Liver (tissue), 9 donors: ENCODE data around the gene IFIT3. TPM values are rescaled to one million over a fixed set of nuclear protein-coding genes. Genes with fewer than 3 reads are reported as not detected.
"Not testable (repeated sequence)": the region's sequence is repeated elsewhere in the genome, so short reads cannot be mapped to it uniquely, and the experiment has no call there.

Source experiments
- DNase-seq: peaks from one replicate; pipeline ENCODE4 v3.0.0-alpha.2; 2017; ENCODE audit warnings: low spot score
- H3K27ac ChIP-seq, 2 donors: one replicate each; pipeline ENCODE4 v1.7.0; 2013; ENCODE audit warnings: inconsistent platforms in 2 of 2, low read length in 2 of 2, control low read depth in 1 of 2, low read depth in 1 of 2, mild to moderate bottlenecking in 1 of 2
- H3K27me3 ChIP-seq, 4 donors: one replicate each; pipeline versions ENCODE4 v1.6.1 to v1.7.0; 2013; ENCODE audit warnings: low read length in 3 of 4, inconsistent platforms in 1 of 4, mild to moderate bottlenecking in 1 of 4, moderate library complexity in 1 of 4; ENCODE audit not compliant: control insufficient read depth in 4 of 4, insufficient read depth in 4 of 4
- H3K36me3 ChIP-seq, 4 donors: one replicate each; pipeline versions ENCODE4 v1.6.1 to v1.7.0; 2013; ENCODE audit warnings: low read length in 3 of 4, mild to moderate bottlenecking in 3 of 4, low read depth in 1 of 4, moderate library complexity in 1 of 4; ENCODE audit not compliant: control insufficient read depth in 4 of 4, insufficient read depth in 3 of 4
- H3K4me1 ChIP-seq, 4 donors: one replicate each; pipeline versions ENCODE4 v1.6.1 to v1.7.0; 2013; ENCODE audit warnings: low read length in 3 of 4, mild to moderate bottlenecking in 3 of 4, moderate library complexity in 1 of 4; ENCODE audit not compliant: control insufficient read depth in 4 of 4, insufficient read depth in 4 of 4
- H3K4me3 ChIP-seq, 3 donors: one replicate each; pipeline versions ENCODE4 v1.6.1 to v1.7.0; 2013; ENCODE audit warnings: low read length in 3 of 3, control low read depth in 1 of 3, low read depth in 1 of 3, mild to moderate bottlenecking in 1 of 3
- H3K9ac ChIP-seq, 2 donors: one replicate each; pipeline ENCODE4 v1.7.0; 2013; ENCODE audit warnings: low read length in 2 of 2, mild to moderate bottlenecking in 2 of 2, moderate library complexity in 2 of 2, control low read depth in 1 of 2, low read depth in 1 of 2
- H3K9me3 ChIP-seq, 4 donors: one replicate each; pipeline versions ENCODE4 v1.6.1 to v1.7.0; 2013; ENCODE audit warnings: low read length in 3 of 4; ENCODE audit not compliant: control insufficient read depth in 4 of 4
- ATF3 ChIP-seq: IDR thresholded peaks from 2 replicates; pipeline ENCODE4 v1.6.1; 2016; ENCODE audit warnings: antibody characterized with exemption
- CTCF ChIP-seq: fragments of 150-350 bp; IDR thresholded peaks from 2 replicates; pipeline ENCODE4 v1.5.1; 2017; ENCODE audit warnings: improper control_type of control experiment, low read depth, low read length; ENCODE audit not compliant: missing input control
- FOXA1 ChIP-seq: IDR thresholded peaks from 2 replicates; pipeline ENCODE4 v1.6.1; 2016; ENCODE audit warnings: antibody characterized with exemption
- FOXA2 ChIP-seq: IDR thresholded peaks from 2 replicates; pipeline ENCODE4 v1.6.1; 2016; ENCODE audit warnings: antibody characterized with exemption
- GABPA ChIP-seq, 2 donors: IDR thresholded peaks in 1 of 2; conservative IDR thresholded peaks in 1 of 2; 2 replicates each; pipeline ENCODE4 v1.6.1; 2016; ENCODE audit warnings: antibody characterized with exemption in 2 of 2, mild to moderate bottlenecking in 1 of 2, moderate library complexity in 1 of 2
- HNF4A ChIP-seq, 2 donors: conservative IDR thresholded peaks; 2 replicates each; pipeline ENCODE4 v1.6.1; 2016; ENCODE audit warnings: antibody characterized with exemption in 2 of 2, mild to moderate bottlenecking in 2 of 2
- HNF4G ChIP-seq: IDR thresholded peaks from 2 replicates; pipeline ENCODE4 v1.6.1; 2016; ENCODE audit warnings: antibody characterized with exemption
- JUND ChIP-seq, 2 donors: IDR thresholded peaks; 2 replicates each; pipeline ENCODE4 v1.6.1; 2016; ENCODE audit warnings: antibody characterized with exemption in 2 of 2
- MAX ChIP-seq: IDR thresholded peaks from 2 replicates; pipeline ENCODE4 v1.6.1; 2016; ENCODE audit warnings: antibody characterized with exemption
- NR2F2 ChIP-seq: IDR thresholded peaks from 2 replicates; pipeline ENCODE4 v1.6.1; 2016; ENCODE audit warnings: antibody characterized with exemption
- RAD21 ChIP-seq, 2 donors: IDR thresholded peaks; 2 replicates each; pipeline ENCODE4 v1.6.1; 2016; ENCODE audit warnings: antibody characterized with exemption in 2 of 2, mild to moderate bottlenecking in 2 of 2
- REST ChIP-seq: IDR thresholded peaks from 2 replicates; pipeline ENCODE4 v1.6.1; 2016; ENCODE audit warnings: antibody characterized with exemption, mild to moderate bottlenecking
- RXRA ChIP-seq, 2 donors: IDR thresholded peaks; 2 replicates each; pipeline ENCODE4 v1.6.1; 2017 to 2018; ENCODE audit warnings: antibody characterized with exemption in 2 of 2, mild to moderate bottlenecking in 1 of 2
- SP1 ChIP-seq: IDR thresholded peaks from 2 replicates; pipeline ENCODE4 v1.6.1; 2018; ENCODE audit warnings: antibody characterized with exemption, mild to moderate bottlenecking
- TAF1 ChIP-seq: conservative IDR thresholded peaks from 2 replicates; pipeline ENCODE4 v1.6.1; 2016; ENCODE audit warnings: antibody characterized with exemption, mild to moderate bottlenecking
- YY1 ChIP-seq: IDR thresholded peaks from 2 replicates; pipeline ENCODE4 v1.6.1; 2016; ENCODE audit warnings: antibody characterized with exemption, mild to moderate bottlenecking
- WGBS: extraction: QIAGEN DNeasy Blood & Tissue Kit; methylation state at CpG from one replicate; pipeline ENCODE4 v1.1.7; 2013; 5-methylcytosine and 5-hydroxymethylcytosine counted together
- polyA plus RNA-seq, 2 donors: library from polyadenylated mRNA; stranded (reverse) in 1 of 2; unstranded in 1 of 2; fragments of 200-250 nt in 1 of 2; fragments of >200 nt in 1 of 2; fragmentation: Nextera tagmentation in 1 of 2; extraction: Ambion mirVana in 1 of 2; gene quantifications; one replicate each; pipeline versions ENCODE4 v1.2.1 to v1.2.3, GENCODE V29; 2013 to 2015
- total RNA-seq, 2 donors: library from RNA; depleted of rRNA; stranded (reverse); fragments of >200 nt; gene quantifications; one replicate each; pipeline ENCODE4 v1.2.3, GENCODE V29; 2014
- donor health status: healthy.
- donor health status: healthy.
- donor health status: healthy.
- donor health status: healthy.
- donor health status: healthy.

Gene IFIT3
- total and polyA plus RNA-seq, 4 donors: 9.2 to 11.2 (median 10.4) TPM

GRCh38 chr10:89283936-89284475 lies 43.8 kb upstream of the IFIT3 start:
- Histone ChIP-seq H3K27me3 (no peaks in the 10 kb centered on the region), H3K4me3 (no peak overlapping the region), H3K9me3 (no peaks in the 10 kb centered on the region), H3K4me1 (peaks cover 0 to 6% (median 2%) of the 10 kb centered on the region in 4 donors), H3K9ac (peak overlapping the region in 1 of 2 donors; percentile 3), H3K27ac (peak overlapping the region; percentile 25 to 73), H3K36me3 (no peaks in the 10 kb centered on the region)
- TF ChIP-seq RAD21 (IDR thresholded peaks at IDR 0.05) (no peak), GABPA (IDR thresholded peaks at IDR 0.05 in 1 of 2, conservative IDR thresholded peaks at IDR 0.05 in 1 of 2) (no peak), JUND (IDR thresholded peaks at IDR 0.05) (no peak), RXRA (IDR thresholded peaks at IDR 0.05) (no peak), ATF3 (no peak), HNF4G (no peak), SP1 (no peak), REST (peak; percentile 29)
- WGBS: 56% methylated on average over 4 of the region's 4 CpGs
- no peak for DNase-seq

GRCh38 chr10:89284711-89285110 lies 43.1 kb upstream of the IFIT3 start:
- 94% methylated on average over 6 of the region's 6 CpGs for WGBS
- not testable (repeated sequence) for H3K9ac ChIP-seq, H3K36me3 ChIP-seq, H3K27me3 ChIP-seq, H3K9me3 ChIP-seq, DNase-seq, H3K27ac ChIP-seq, H3K4me1 ChIP-seq, H3K4me3 ChIP-seq

GRCh38 chr10:89285303-89285702 lies 42.5 kb upstream of the IFIT3 start:
- not testable (repeated sequence) for H3K36me3 ChIP-seq, H3K27ac ChIP-seq
- WGBS: 88% methylated on average over 4 of the region's 4 CpGs

GRCh38 chr10:89294721-89295239 lies 33.0 kb upstream of the IFIT3 start:
- Histone ChIP-seq H3K27me3 (no peaks in the 10 kb centered on the region), H3K9ac (no peak overlapping the region), H3K9me3 (no peaks in the 10 kb centered on the region), H3K36me3 (no peaks in the 10 kb centered on the region), H3K4me3 (no peak overlapping the region), H3K4me1 (peaks cover 3 to 14% (median 6%) of the 10 kb centered on the region in 4 donors), H3K27ac (no peak overlapping the region)
- 88% methylated on average over 3 of the region's 3 CpGs for WGBS
- no peak for DNase-seq
- TF ChIP-seq HNF4G (no peak), MAX (no peak), HNF4A (conservative IDR thresholded peaks at IDR 0.05) (no peak), FOXA2 (no peak), NR2F2 (no peak), TAF1 (no peak), RXRA (IDR thresholded peaks at IDR 0.05) (no peak), GABPA (IDR thresholded peaks at IDR 0.05 in 1 of 2, conservative IDR thresholded peaks at IDR 0.05 in 1 of 2) (no peak), CTCF (no peak), RAD21 (IDR thresholded peaks at IDR 0.05) (no peak), YY1 (no peak), FOXA1 (no peak)

More at GRCh38 chr10:89285303-89285702, 42.5 kb upstream of the IFIT3 start:
- H3K9ac ChIP-seq, H3K9me3 ChIP-seq, H3K4me1 ChIP-seq, H3K4me3 ChIP-seq, DNase-seq, H3K27me3 ChIP-seq: not testable (repeated sequence)
